HL-60/S4 treated with phorbol 12-myristate 13-acetate at 8.2 ng/mL for 4 days and 3 days (cell line): ENCODE results near the gene TAS2R13.

Experiments
- in situ Hi-C: fragments of 300-500 bp; cut with MboI; formaldehyde crosslinking; loops from 2 replicates; pipeline ENCODE4 v1.15.0; 2022; ENCODE audit warnings: low sequenced_read_pairs

TAS2R13 gene

GRCh38 chr12:10909462-10909861 is at the start of gene TAS2R13:
Gene TAS2R13 (minus strand): TSS chr12:10909562. CDS start chr12:10909298, 264 bp downstream.
- in situ Hi-C loops = no loop called here

GRCh38 chr12:10957741-10958140 is 48.4 kb upstream of the TAS2R13 start:
- in situ Hi-C loops = no loop called here

- in situ Hi-C loops = no loop called here
Observed at GRCh38 chr12:10956085-10956484, 46.7 kb upstream of the TAS2R13 start.

GRCh38 chr12:10952645-10953044 is 43.3 kb upstream of the TAS2R13 start:
- in situ Hi-C loops = no loop called here

GRCh38 chr12:10943167-10943566 is 33.8 kb upstream of the TAS2R13 start:
- in situ Hi-C loops = no loop called here

GRCh38 chr12:10941916-10942607 is 32.7 kb upstream of the TAS2R13 start:
- in situ Hi-C loops = no loop called here

- in situ Hi-C loops = no loop called here
Observed at GRCh38 chr12:10941369-10941768, 32.0 kb upstream of the TAS2R13 start.

- in situ Hi-C loops = no loop called here
Observed at GRCh38 chr12:10940389-10940788, 31.0 kb upstream of the TAS2R13 start.

GRCh38 chr12:10939163-10939562 is 29.8 kb upstream of the TAS2R13 start, which contains the start of gene TAS2R14:
Gene TAS2R14 (minus strand): TSS chr12:10939263. CDS start chr12:10939207, 56 bp downstream.
- in situ Hi-C loops = no loop called here

GRCh38 chr12:10936506-10936905 is 27.1 kb upstream of the TAS2R13 start:
- in situ Hi-C loops = no loop called here

- in situ Hi-C loops = no loop called here
Observed at GRCh38 chr12:10928746-10929286, 19.5 kb upstream of the TAS2R13 start, which contains the start of gene PRH2. Gene PRH2 (plus strand): TSS chr12:10929236. CDS start chr12:10929274, 38 bp downstream.

- in situ Hi-C loops = no loop called here
Observed at GRCh38 chr12:10926269-10926668, 16.9 kb upstream of the TAS2R13 start.

GRCh38 chr12:10919809-10920208 is 10.4 kb upstream of the TAS2R13 start:
- in situ Hi-C loops = no loop called here

GRCh38 chr12:10910380-10910779 is 1.0 kb upstream of the TAS2R13 start:
- in situ Hi-C loops = no loop called here

- in situ Hi-C loops = no loop called here
Observed at GRCh38 chr12:10904686-10905085, 4.7 kb downstream of the TAS2R13 start.

GRCh38 chr12:10901427-10901826 is 7.9 kb downstream of the TAS2R13 start:
- in situ Hi-C loops = no loop called here

- in situ Hi-C loops = no loop called here
Observed at GRCh38 chr12:10900972-10901371, 8.4 kb downstream of the TAS2R13 start.

GRCh38 chr12:10900530-10900929 is 8.8 kb downstream of the TAS2R13 start:
- in situ Hi-C loops = no loop called here

- in situ Hi-C loops = no loop called here
Observed at GRCh38 chr12:10896854-10897253, 12.5 kb downstream of the TAS2R13 start.

GRCh38 chr12:10891937-10892336 is 17.4 kb downstream of the TAS2R13 start:
- in situ Hi-C loops = no loop called here

- in situ Hi-C loops = no loop called here
Observed at GRCh38 chr12:10889226-10889625, 20.1 kb downstream of the TAS2R13 start.

- in situ Hi-C loops = no loop called here
Observed at GRCh38 chr12:10884086-10884725, 25.2 kb downstream of the TAS2R13 start, which contains the start of gene PRH1. Gene PRH1 (minus strand): TSS chr12:10884255. CDS start chr12:10884217, 38 bp downstream.
